KMS-11 (cell line): ENCODE measurements around the gene RAB11FIP4.

Source experiments
- H2AFZ ChIP-seq: fragments of 200-600 bp; sonication (generic); 2 replicates; pipeline ENCODE4 v1.6.1; 2016; ENCODE audit warnings: antibody characterized with exemption, mixed run types, low read depth
- H3K27ac ChIP-seq: fragments of 200-600 bp; sonication (generic); 2 replicates; pipeline ENCODE4 v1.6.1; 2016; ENCODE audit warnings: mild to moderate bottlenecking, mixed run types
- H3K27me3 ChIP-seq: fragments of 200-600 bp; sonication (generic); 2 replicates; pipeline ENCODE4 v1.6.1; 2017; ENCODE audit warnings: mild to moderate bottlenecking, low read depth, mixed run types, moderate library complexity; ENCODE audit not compliant: insufficient read depth
- H3K36me3 ChIP-seq: fragments of 200-600 bp; sonication (generic); 2 replicates; pipeline ENCODE4 v1.6.1; 2017; ENCODE audit warnings: mild to moderate bottlenecking, mixed run types; ENCODE audit not compliant: insufficient read depth
- H3K4me1 ChIP-seq: fragments of 200-600 bp; sonication (generic); 2 replicates; pipeline ENCODE4 v1.6.1; 2016; ENCODE audit warnings: mild to moderate bottlenecking, low read depth, mixed run types; ENCODE audit not compliant: poor library complexity, severe bottlenecking
- H3K4me2 ChIP-seq: fragments of 200-600 bp; sonication (generic); 2 replicates; pipeline ENCODE4 v1.7.0; 2016; ENCODE audit warnings: mild to moderate bottlenecking, mixed run types
- H3K4me3 ChIP-seq: fragments of 200-600 bp; sonication (generic); IDR thresholded peaks from 2 replicates; pipeline ENCODE4 v1.6.1; 2017; ENCODE audit warnings: low read depth, low read length, mixed read lengths; ENCODE audit not compliant: insufficient read depth
- H3K79me2 ChIP-seq: fragments of 200-600 bp; sonication (generic); 2 replicates; pipeline ENCODE4 v1.6.1; 2016; ENCODE audit warnings: low read depth, mixed run types; ENCODE audit not compliant: insufficient read depth
- H3K9ac ChIP-seq: fragments of 200-600 bp; sonication (generic); 2 replicates; pipeline ENCODE4 v1.6.1; 2016; ENCODE audit warnings: mild to moderate bottlenecking, mixed run types
- H4K20me1 ChIP-seq: fragments of 200-600 bp; sonication (generic); 2 replicates; pipeline ENCODE4 v1.6.1; 2016; ENCODE audit warnings: mild to moderate bottlenecking, mixed run types; ENCODE audit not compliant: insufficient read depth
- CTCF ChIP-seq: fragments of 200-600 bp; sonication (generic); conservative IDR thresholded peaks from 2 replicates; pipeline ENCODE4 v1.6.1; 2017; ENCODE audit warnings: low read depth, mild to moderate bottlenecking, antibody characterized with exemption, low read length, moderate library complexity, mixed read lengths

RAB11FIP4 gene

GRCh38 chr17:31568539-31568938 lies 177.1 kb downstream of the RAB11FIP4 start:
- Histone ChIP-seq H3K4me1 (no peaks in the 10 kb centered on the region), H3K36me3 (no peaks in the 10 kb centered on the region), H3K79me2 (no peaks in the 10 kb centered on the region), H3K4me2 (no peak overlapping the region), H3K27me3 (no peaks in the 10 kb centered on the region), H2AFZ (no peak overlapping the region), H3K9ac (no peak overlapping the region), H3K27ac (no peak overlapping the region), H3K4me3 (no peak overlapping the region), H4K20me1 (no peaks in the 10 kb centered on the region)
- no peak for TF ChIP-seq CTCF

- H3K27me3 ChIP-seq, result no peaks in the 10 kb centered on the region
- no peaks in the 10 kb centered on the region for H3K4me1 ChIP-seq
- no peak overlapping the region for H3K4me2 ChIP-seq
- no peak overlapping the region for H3K9ac ChIP-seq
- no peak overlapping the region for H2AFZ ChIP-seq
- TF ChIP-seq CTCF, result no peak
- no peaks in the 10 kb centered on the region for H4K20me1 ChIP-seq
- H3K79me2 ChIP-seq, result no peaks in the 10 kb centered on the region
- H3K36me3 ChIP-seq, result no peaks in the 10 kb centered on the region
- no peak overlapping the region for H3K27ac ChIP-seq
- no peak overlapping the region for H3K4me3 ChIP-seq
These were observed 178.8 kb downstream of the RAB11FIP4 start for GRCh38 chr17:31570231-31570630.

- no peak overlapping the region for H3K4me3 ChIP-seq
- no peak overlapping the region for H2AFZ ChIP-seq
- no peak overlapping the region for H3K4me2 ChIP-seq
- no peaks in the 10 kb centered on the region for H4K20me1 ChIP-seq
- H3K79me2 ChIP-seq, result no peaks in the 10 kb centered on the region
- TF ChIP-seq CTCF, result no peak
- H3K4me1 ChIP-seq, result no peaks in the 10 kb centered on the region
- H3K36me3 ChIP-seq, result no peaks in the 10 kb centered on the region
- no peaks in the 10 kb centered on the region for H3K27me3 ChIP-seq
- H3K27ac ChIP-seq, result no peak overlapping the region
- H3K9ac ChIP-seq, result no peak overlapping the region
These were observed 179.7 kb downstream of the RAB11FIP4 start for GRCh38 chr17:31570951-31571892.

- Histone ChIP-seq H3K4me1 (no peaks in the 10 kb centered on the region), H3K27me3 (no peaks in the 10 kb centered on the region), H3K27ac (no peak overlapping the region), H3K36me3 (no peaks in the 10 kb centered on the region), H3K4me3 (no peak overlapping the region), H2AFZ (no peak overlapping the region), H3K4me2 (no peak overlapping the region), H3K9ac (no peak overlapping the region), H4K20me1 (no peaks in the 10 kb centered on the region), H3K79me2 (no peaks in the 10 kb centered on the region)
- TF ChIP-seq CTCF, result no peak
These were observed 180.9 kb downstream of the RAB11FIP4 start for GRCh38 chr17:31572341-31572740.
